Stimulated activated CD4-positive, alpha-beta T cell treated with anti-CD3 and anti-CD28 coated beads, Interleukin-4, amount 100 ng/mL, for 24 hours (primary cell): ENCODE results near the gene CSNK1D.

Experiments
- DNase-seq: peaks from one replicate; pipeline ENCODE4 v3.0.0-alpha.2; 2020

Gene CSNK1D

GRCh38 chr17:82273327-82274133, at the start of gene CSNK1D:
TSS of gene CSNK1D (minus strand) at chr17:82273700. CDS start at chr17:82273381, 319 bp downstream.
- DNase-seq, result peak; percentile 91

- no peak for DNase-seq
These were observed 49.3 kb upstream of the CSNK1D start for GRCh38 chr17:82322526-82323453.

GRCh38 chr17:82321947-82322466, 48.5 kb upstream of the CSNK1D start:
- no peak for DNase-seq

GRCh38 chr17:82320956-82321927, 47.7 kb upstream of the CSNK1D start:
- peak; percentile 87 for DNase-seq

- no peak for DNase-seq
These were observed 46.8 kb upstream of the CSNK1D start for GRCh38 chr17:82320140-82320840.

- DNase-seq, result no peak
These were observed 46.1 kb upstream of the CSNK1D start for GRCh38 chr17:82319619-82320062.

- no peak for DNase-seq
These were observed 45.5 kb upstream of the CSNK1D start for GRCh38 chr17:82318772-82319606.

- DNase-seq, result no peak
These were observed 44.6 kb upstream of the CSNK1D start for GRCh38 chr17:82318169-82318498.

GRCh38 chr17:82317394-82318168, 44.1 kb upstream of the CSNK1D start, which contains the start of gene CD7:
TSS of gene CD7 (minus strand) at chr17:82317608. CDS start at chr17:82317495, 113 bp downstream.
- peak; percentile 66 for DNase-seq

- DNase-seq, result no peak
These were observed 43.3 kb upstream of the CSNK1D start for GRCh38 chr17:82316651-82317393.

- peak; percentile 52 for DNase-seq
These were observed 42.3 kb upstream of the CSNK1D start for GRCh38 chr17:82315703-82316358.

GRCh38 chr17:82314727-82315605, 41.5 kb upstream of the CSNK1D start:
- DNase-seq, result no peak

- DNase-seq, result no peak
These were observed 40.7 kb upstream of the CSNK1D start for GRCh38 chr17:82314012-82314726.

GRCh38 chr17:82313195-82314011, 39.9 kb upstream of the CSNK1D start:
- DNase-seq, result no peak

GRCh38 chr17:82311971-82312370, 38.5 kb upstream of the CSNK1D start:
- DNase-seq, result no peak

GRCh38 chr17:82310877-82311276, 37.4 kb upstream of the CSNK1D start:
- no peak for DNase-seq
